ENCODE measurements around the gene CIITA. TPM values are rescaled to one million over a fixed set of nuclear protein-coding genes. Genes with fewer than 3 reads are reported as not detected.
"Not testable (repeated sequence)": the region's sequence is repeated elsewhere in the genome, so short reads cannot be mapped to it uniquely, and the experiment has no call there.

CIITA gene
- 10 to 100 TPM; 25.2 to 31.0 TPM for total RNA-seq

- Histone ChIP-seq H3K9me3 (no peaks in the 10 kb centered on the region), H3K27me3 (replicated peaks; ENCODE audit: insufficient read depth) (no peaks in the 10 kb centered on the region), H3K4me3 (peak within 1 kb of the TSS; percentile 80), H3K4me1 (ENCODE audit: control insufficient read depth in 1 of 2, low read depth in 2 of 2) (peaks cover 6 to 18% of the 10 kb centered on the region in 2 donors), H3K36me3 (no peaks in the 10 kb centered on the region), H3K27ac (no peak within 1 kb of the TSS)
- ATAC-seq (ENCODE audit: insufficient number of reproducible peaks, low FRiP score, low read depth) (no peak), DNase-seq (ENCODE audit: low spot score) (peak; percentile 51)
- no peak for TF ChIP-seq CTCF (IDR thresholded peaks at IDR 0.05)
Observed at GRCh38 chr16:10876799-10877341, at the start of gene CIITA. Gene CIITA (plus strand): TSS chr16:10877202. CDS start chr16:10877331, 129 bp downstream.

- Histone ChIP-seq H3K4me1 (ENCODE audit: control insufficient read depth in 1 of 2, low read depth in 2 of 2) (peaks cover 23 to 41% of the 10 kb centered on the region in 2 donors), H3K27me3 (replicated peaks; ENCODE audit: insufficient read depth) (no peaks in the 10 kb centered on the region), H3K4me3 (peak overlapping the region; percentile 20), H3K36me3 (no peaks in the 10 kb centered on the region), H3K9me3 (no peaks in the 10 kb centered on the region), H3K27ac (peak overlapping the region; percentile 99)
- TF ChIP-seq CTCF (IDR thresholded peaks at IDR 0.05): no peak
- ATAC-seq (ENCODE audit: insufficient number of reproducible peaks, low FRiP score, low read depth): peak; percentile 84
- DNase-seq (ENCODE audit: low spot score): peak; percentile 63
Observed at GRCh38 chr16:10827691-10828341, 49.2 kb upstream of the CIITA start.

- H3K9me3 ChIP-seq: no peaks in the 10 kb centered on the region
- H3K4me1 ChIP-seq (ENCODE audit: control insufficient read depth in 1 of 2, low read depth in 2 of 2): peaks cover 23 to 41% of the 10 kb centered on the region in 2 donors
- no peaks in the 10 kb centered on the region for H3K36me3 ChIP-seq
- DNase-seq (ENCODE audit: low spot score) (peak; percentile 83), ATAC-seq (ENCODE audit: insufficient number of reproducible peaks, low FRiP score, low read depth) (peak; percentile 40)
- peak overlapping the region; percentile 99 for H3K27ac ChIP-seq
- TF ChIP-seq CTCF (IDR thresholded peaks at IDR 0.05): no peak
- peak overlapping the region; percentile 20 for H3K4me3 ChIP-seq
- H3K27me3 ChIP-seq (replicated peaks; ENCODE audit: insufficient read depth): no peaks in the 10 kb centered on the region
Observed at GRCh38 chr16:10828851-10829366, 48.1 kb upstream of the CIITA start.

GRCh38 chr16:10829390-10830098 is 47.5 kb upstream of the CIITA start:
- peak overlapping the region; percentile 20 for H3K4me3 ChIP-seq

GRCh38 chr16:10830240-10830639 is 46.8 kb upstream of the CIITA start:
- ATAC-seq (ENCODE audit: insufficient number of reproducible peaks, low FRiP score, low read depth); DNase-seq (ENCODE audit: low spot score); H3K4me3 ChIP-seq: not testable (repeated sequence)

More at GRCh38 chr16:10829390-10830098, 47.5 kb upstream of the CIITA start:
- DNase-seq (ENCODE audit: low spot score); H3K27me3 ChIP-seq (replicated peaks; ENCODE audit: insufficient read depth); H3K36me3 ChIP-seq; ATAC-seq (ENCODE audit: insufficient number of reproducible peaks, low FRiP score, low read depth); H3K9me3 ChIP-seq: not testable (repeated sequence)
- peaks cover 23 to 41% of the 10 kb centered on the region in 2 donors for H3K4me1 ChIP-seq (ENCODE audit: control insufficient read depth in 1 of 2, low read depth in 2 of 2)
- peak overlapping the region; percentile 99 for H3K27ac ChIP-seq

More at GRCh38 chr16:10830240-10830639, 46.8 kb upstream of the CIITA start:
- not testable (repeated sequence) for H3K9me3 ChIP-seq; H3K27me3 ChIP-seq (replicated peaks; ENCODE audit: insufficient read depth); H3K36me3 ChIP-seq
- Histone ChIP-seq H3K27ac (peak overlapping the region; percentile 59 to 99), H3K4me1 (ENCODE audit: control insufficient read depth in 1 of 2, low read depth in 2 of 2) (peaks cover 23 to 41% of the 10 kb centered on the region in 2 donors)
